Stimulated activated CD4-positive, alpha-beta T cell treated with anti-CD3 and anti-CD28 coated beads, Interleukin-15, amount 100 ng/mL, for 48 hours (primary cell): ENCODE results near the gene NTNG1.
"Not testable (repeated sequence)": the region's sequence is repeated elsewhere in the genome, so short reads cannot be mapped to it uniquely, and the experiment has no call there.

Experiments
- DNase-seq, 2 donors: peaks; one replicate each; pipeline ENCODE4 v3.0.0-alpha.2; 2020; ENCODE audit warnings: low read depth in 2 of 2

The NTNG1 gene

DNA sequence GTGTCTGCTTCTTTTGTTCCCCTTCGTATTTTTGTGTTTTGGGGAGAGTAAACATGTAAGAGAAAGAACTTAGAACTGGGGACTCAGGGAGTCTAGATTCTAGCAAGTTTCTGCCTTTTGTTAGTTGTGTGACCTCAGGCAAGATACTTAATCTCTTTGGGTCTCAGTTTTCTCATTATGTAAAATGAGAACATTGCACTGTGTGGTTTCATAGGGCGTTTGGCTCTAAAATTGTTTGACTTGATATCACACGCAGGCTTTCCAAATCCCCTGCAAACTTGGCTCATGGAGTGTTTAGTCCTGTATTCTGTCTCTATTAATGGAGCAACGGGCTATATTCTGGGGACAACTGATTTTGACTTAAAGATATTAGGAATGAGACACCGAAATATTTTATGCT, 57.7 kb downstream of the NTNG1 start:
- DNase-seq = no peak

DNA sequence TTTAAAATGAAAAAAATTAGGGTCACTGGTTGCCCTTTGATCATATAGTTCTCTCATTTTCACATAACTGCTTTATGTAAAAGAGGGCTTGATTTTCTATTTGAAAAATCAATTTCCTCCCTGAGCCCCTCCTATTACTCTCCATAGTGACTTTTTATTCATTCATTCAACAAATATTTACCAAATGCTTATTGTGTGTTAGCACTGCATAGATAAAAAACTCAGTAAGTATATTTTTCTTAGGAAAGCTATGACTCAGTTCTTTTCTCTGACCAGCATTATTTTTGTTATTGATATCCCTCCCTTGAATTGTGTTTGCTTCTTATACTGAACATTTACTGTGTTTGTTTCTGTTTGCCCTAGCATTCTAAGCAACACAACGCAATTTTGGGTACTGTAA, 59.8 kb downstream of the NTNG1 start:
- DNase-seq = no peak

DNA sequence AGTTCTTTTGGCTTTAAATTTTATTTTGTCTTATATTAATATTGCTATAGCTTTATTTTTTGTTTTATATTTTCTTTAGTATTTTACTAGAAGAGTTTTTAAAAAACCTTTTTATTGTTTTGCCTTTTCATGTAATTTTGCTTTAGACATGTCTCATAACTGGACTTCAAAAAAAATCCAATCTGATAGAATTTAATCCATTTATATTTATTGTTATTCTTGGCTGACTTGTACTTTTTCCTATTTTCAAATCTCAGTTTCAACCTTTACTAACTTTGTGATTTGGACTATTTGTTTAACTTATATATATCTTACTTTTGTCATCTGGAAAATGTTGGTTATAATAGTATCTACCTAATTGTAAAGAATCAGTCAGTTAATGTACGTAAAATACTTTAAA, 61.2 kb downstream of the NTNG1 start:
- no peak for DNase-seq

DNA sequence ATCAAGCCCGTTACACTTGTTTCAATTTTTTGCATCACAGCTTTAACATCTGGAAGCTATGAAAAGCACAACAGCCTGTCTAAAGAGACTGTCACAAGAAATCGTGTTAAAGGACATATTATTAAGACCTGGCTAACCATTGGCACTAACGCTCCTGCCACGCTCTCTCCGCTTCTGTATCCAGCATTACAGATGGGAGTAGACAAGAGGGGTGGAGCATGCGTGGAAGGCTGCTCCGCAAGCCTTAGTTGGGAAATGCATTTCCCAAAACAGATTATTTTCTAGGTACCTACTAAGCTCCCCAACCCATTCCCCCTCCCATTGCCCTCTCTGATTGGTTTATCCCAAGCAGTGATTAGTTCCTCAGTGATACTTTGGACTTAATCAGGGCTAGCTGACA, 72.4 kb downstream of the NTNG1 start:
- DNase-seq = no peak

DNA sequence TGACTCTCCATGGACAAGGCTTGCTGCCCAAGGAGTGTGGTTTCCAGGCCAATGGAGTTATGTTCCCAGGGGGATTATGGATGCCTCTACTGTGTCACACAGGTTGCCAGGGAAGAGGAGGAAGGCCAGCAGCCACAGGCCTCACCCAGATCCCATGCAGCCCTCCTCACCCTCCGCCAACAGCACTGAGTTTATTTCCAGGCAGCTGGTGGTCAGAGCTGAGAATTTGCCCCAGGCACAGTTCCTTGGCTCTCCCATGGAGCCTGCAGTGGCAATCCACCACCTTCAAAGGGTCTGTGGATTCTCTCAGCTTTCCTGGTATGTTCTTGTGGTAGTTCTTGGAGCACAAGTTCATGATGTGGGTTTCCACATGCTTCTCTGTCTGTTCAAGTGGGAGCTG, 79.2 kb downstream of the NTNG1 start:
- no peak for DNase-seq

DNA sequence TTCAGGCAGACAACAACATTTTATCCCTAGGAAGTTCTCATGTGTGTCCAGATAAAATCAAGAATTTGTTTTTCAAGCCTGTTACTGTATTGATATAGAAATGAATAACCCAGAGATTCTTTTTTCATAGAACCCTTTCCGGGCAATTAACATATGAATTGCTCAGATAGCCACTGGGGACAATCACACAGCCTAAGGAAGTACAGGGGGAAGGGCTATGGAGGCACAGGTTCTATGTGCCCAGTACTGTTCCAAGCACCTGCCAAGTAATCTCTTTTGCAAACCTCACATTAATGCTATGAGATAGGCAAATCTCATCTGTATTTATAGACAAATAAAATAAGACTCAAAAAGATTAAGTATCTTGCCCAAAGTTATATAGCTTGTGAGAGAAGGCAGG, 84.9 kb downstream of the NTNG1 start:
- no peak for DNase-seq

DNA sequence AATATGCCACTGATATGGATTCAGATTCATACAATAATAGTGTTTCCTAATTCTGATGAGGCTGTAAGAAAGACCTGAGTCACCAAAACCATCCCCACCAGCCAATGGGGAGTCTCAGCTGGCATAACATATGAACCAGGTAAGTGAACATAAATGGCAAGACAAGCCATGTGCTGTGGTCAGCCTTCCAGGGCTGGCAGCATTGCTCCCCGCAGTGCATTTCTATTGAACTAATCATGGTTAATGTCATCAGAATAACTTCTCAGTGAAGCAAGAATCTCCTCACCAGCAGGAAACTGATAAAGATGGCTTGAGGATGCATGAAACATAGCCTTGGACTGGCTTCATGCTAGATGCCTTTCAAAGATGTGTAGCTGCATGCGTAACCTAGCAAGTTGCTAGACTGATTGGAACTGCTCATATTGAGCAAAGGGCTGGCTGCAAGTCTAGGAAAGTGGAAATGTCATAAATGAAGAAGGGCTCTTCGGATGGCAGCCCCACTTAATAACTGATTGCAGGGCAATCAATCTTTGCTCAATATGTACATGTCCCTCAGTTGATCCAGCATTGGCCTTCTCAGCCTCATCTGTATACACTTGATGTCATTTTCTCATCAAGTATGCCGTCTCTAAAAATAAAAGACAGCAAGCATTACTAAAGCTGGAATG, 88.0 kb downstream of the NTNG1 start:
- DNase-seq = no peak

DNA sequence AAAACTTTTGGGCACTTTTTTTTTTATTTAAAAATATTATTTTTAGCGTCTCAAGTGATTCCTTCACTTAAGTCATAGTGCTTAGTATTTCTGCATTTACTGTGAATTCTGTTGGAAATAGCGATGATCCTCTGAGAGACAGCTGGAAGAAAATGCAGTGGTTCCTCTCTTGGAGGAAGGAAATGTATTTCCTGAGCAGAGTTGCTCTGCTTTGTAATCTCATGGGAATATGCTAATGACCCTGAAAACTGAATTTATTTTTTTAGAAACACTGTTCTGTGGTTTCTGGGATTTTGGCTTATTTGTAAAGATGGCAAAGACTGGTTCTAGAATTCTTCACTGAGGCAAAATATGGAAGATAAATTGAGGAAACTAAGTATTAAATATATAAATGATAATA, 88.9 kb downstream of the NTNG1 start:
- DNase-seq = no peak

DNA sequence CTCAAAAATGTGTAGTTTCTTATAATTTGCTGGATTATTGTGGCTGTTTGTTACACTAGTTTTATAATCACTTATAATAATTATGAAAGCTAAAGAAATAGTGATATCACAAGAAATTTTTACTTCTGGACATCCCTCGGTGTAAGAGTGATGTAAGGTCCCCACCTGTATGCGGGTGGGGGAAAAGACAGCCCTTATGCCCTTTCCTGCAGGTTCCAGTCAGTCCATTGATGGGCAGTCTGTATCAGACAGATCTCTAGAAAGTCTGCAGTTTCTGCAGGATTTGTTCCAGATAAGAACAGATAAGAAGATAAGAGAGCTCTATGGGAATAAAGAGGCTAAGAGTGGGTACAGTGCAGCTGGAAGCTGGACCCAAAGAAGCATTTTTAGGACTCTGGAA, 89.3 kb downstream of the NTNG1 start:
- no peak for DNase-seq

DNA sequence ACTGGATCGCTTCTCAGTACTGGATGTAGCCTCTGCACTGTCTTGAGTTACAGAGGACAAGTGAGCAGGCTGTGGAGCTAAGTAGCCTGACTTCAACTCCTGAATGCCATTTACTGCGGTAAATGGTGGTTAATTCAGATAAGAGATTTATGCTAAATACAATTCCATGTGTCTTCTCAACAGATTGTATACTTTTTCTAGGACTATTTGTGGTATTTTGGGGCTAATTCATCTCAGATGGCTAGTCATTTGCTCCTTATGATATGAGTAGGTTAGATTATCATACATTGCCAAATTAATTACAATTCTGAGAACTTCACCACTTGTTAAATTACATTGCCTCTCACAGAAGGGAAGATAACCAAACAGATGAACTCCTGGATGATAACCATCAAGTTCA, 90.5 kb downstream of the NTNG1 start:
- no peak for DNase-seq

DNA sequence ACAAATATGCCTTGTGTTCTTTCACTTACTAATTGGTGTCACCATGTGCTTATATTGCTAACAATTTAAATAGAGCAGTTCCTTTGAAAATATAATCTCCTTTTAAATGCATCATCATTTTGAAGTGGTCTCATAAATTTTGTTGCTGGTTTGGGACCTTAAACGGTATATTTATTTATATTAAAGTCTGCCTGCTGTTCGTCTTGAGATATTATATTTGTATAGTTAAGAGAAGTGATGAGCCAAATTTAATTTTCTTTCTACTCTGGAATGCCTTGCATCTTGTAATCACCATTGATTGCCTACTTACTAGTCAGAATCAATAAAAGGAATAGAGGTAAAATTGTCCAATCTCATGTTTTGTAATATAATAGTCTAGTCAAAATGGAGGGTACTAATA, 91.6 kb downstream of the NTNG1 start:
- no peak for DNase-seq

DNA sequence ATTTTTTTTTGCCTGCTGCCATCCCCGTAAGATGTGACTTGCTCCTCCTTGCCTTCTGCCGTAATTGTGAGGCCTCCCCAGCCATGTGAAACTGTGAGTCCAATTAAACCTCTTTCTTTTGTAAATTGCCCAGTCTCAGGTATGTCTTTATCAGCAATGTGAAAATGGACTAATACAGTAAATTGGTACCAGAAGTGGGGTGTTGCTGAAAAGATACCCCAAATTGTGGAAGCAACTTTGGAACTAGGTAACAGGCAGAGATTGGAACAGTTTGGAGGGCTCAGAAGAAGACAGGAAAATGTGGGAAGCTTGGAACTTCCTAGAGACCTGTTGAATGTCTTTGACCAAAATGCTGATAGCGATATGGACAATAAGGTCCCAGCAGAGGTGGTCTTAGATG, 95.9 kb downstream of the NTNG1 start:
- not testable (repeated sequence) for DNase-seq

DNA sequence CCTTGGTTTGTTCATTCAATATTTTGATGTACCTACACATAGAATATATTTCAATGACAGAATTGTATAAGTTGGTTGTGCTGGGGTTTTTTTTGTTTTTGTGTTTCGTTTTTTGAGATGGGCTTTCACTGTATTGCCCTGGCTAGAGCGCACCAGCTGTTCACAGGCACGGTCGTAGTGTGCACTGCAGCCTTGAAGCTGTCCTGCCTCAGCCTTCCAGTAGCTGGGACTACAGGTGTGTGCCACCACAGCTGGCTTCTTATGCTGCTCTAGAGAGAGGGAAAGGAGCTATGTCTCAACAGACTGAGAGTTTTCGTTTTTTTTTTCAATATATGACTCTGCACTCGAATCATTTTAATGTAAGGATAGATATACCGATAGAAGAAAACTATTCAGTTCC, 102.6 kb downstream of the NTNG1 start:
- DNase-seq = no peak

DNA sequence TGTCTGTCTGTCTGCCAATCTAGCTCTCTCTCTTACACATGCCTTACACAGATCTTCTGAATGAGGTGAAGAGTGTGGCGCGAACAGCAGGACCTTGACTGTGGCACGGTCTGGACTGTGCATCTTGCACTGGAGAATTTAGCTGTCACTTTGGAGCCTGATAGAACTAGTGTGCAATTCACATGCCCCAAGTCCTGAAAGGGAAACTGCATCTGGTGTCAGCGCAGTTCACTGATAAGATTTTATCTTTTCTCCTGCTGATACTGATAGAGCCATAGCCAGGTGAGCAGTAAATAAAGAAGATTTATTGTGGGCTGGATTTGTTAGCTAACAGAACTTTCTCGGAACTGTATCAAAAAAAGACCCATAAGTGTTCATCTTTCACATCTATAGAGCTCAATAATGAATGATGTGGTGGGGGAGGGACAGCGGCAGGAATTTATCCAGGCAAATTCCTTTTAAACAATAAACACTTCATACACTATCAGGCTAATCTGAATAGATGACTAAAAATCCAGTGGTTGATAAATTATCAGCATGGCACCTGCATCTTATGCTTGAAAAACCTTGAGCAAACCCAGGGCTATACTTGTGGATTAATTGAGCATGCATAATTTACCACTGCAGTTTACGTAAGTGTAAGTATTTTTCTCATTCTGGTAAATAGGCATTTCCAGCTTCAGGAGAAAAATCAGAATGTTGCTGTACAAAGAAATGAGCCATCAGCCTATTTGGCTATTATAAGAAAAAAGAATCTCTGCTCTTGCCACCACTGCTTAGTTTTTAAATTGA, 104.1 kb downstream of the NTNG1 start:
- DNase-seq = no peak

DNA sequence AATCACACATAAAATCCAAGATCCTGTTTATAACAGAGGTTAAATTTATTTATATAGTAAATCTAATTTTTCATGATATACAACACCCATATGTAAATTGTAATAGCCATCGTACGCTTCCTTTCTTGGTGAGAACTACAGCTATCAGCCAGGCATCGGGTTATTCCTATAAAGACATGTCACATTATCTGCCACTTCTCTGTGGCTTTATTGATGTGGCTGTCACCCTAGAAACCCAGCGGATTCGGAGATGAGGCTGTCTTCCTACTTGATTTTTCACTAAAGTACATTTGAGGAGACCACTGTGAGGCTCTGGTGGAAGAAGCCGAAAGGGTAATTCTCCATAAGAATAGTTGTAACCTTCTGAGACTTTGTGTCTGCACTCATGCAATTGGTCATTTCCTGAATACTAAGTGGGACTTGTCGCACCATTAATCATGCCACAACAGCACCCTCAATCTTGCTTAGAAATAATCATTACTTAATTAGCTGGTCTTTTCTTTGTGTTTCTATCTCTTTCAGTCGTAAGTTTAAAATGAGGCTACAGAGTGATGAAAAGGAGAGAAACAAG, 106.0 kb downstream of the NTNG1 start:
- no peak for DNase-seq

DNA sequence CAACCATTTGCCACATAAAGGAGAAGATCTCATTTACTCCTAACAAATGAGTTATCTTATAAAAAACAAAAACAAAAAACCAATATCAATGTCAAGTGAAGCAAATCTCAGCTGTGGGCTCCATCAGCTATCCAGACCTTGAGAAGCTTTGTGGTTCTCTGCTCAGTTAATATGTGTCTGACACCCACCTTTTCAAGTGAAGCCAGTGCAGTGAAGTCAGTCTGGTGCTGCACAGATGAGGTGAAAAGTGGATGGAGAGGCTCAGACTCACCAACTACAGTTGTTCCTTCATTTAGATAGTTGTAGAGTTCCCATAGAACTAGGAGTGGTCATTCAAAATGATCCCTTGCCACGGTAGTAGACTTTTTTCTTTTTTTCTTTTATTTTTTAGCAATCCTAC, 106.8 kb downstream of the NTNG1 start:
- no peak for DNase-seq

DNA sequence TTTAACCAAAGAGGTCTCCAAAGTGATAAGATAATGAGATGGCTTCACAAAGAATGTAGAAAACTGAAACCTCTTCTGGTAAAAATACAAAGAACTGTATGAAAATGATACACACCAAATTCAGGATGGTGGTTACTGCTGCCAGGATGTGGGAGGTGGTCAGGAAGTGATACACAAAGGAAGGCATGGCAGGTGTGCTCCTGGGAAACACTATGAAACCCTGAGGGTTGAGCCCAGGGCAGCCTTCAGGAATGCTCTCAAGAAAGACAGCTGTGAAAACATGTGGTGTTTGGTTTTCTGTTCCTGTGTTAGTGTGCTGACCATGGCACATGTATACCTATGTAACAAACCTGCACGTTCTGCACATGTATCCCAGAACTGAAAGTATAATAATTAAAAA, 109.3 kb downstream of the NTNG1 start:
- no peak for DNase-seq

DNA sequence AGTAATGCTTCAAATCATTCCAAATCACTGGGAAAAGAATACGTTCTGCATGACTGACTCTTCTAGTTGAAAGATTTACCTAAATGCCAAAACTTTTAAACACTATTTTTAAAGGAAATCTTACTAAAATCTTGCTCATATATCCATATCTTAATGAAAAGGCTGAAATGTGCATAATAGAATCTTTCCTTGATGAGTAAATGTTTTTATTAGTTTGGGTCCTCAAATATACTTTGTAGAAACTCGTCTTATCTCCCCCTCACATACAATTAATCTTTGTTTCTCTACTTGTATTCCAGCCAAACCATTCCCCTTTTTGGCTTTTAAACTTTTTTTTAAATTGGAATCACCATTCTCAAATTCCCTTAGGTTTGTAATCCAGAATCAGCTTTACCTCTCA, 110.2 kb downstream of the NTNG1 start:
- DNase-seq = no peak

DNA sequence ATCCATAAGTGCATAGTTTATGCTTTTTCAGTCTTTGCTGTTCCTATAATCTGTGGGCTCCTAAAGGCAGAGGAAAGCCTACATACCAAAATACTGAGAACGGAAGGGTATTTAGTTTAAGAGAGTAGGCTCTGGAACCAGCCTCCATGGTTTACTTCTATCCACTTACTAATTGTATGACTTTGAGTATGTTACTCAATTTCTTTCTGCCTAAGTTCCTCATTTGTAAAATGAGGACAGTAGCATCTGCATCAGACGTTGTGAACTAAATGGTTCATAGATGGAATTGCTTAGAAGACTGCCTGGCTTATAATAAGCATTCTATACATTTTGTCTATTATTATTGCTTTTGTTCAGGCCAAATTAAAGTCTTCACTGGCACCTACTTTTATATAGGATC, 111.0 kb downstream of the NTNG1 start:
- no peak for DNase-seq

DNA sequence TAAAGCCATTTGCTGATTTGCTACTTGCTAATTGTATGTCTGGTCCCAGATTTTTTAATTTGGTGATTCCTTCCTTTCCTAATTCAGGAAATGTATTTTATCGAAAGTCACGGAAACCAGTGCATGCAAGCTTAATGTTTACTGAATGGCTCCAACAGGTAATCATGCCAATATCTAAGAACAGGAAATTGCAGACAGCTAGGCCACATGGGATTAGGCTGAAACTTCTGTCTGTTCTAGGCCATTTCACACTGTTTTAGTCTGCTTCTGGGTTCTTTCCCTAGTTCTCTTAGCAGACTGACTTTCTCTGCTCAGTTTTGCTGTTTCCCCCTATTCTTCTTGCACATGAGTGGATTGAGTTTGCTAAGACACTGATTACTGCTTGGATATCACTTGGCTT, 111.4 kb downstream of the NTNG1 start:
- DNase-seq = no peak

DNA sequence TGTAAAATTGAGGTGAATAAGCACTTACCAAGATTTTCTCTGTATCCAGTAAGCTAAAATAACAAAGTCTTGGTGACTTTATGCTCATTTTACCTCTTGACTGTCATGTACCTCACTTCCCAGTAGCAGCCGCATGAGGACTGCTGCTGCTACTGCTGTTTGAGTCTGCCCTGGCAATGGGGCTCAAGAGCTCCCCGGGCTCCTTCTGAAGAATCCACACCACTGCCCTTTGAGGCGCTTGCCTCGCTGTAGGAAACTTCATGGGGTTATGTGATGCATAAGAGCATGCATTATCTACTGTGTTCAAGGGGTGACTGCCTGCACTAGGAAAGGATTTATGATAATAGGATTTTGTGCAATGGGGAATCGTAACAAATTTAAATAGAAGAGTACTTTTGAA, 113.5 kb downstream of the NTNG1 start:
- no peak for DNase-seq

DNA sequence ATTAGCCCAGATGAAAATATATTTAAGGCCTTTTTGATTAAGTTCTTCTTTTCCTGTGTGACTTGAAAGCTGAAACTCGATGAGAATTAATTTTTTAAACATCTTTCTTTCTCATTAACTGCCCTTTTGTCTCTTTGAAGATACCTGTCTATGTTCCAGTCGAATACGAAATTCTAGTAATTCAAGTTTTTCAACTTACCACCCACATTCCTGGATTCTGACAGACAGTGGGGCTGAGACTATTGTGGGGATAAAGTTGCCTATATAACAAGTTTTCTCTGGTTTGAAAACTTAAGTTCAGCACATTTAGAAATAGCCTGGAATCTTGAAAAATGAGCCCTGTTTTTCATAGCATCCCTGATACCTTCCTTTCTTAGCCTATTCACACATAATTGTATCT, 114.6 kb downstream of the NTNG1 start:
- DNase-seq = no peak
